Occipital lobe (tissue), 2 donors: ENCODE measurements around the gene BLM. TPM values are rescaled to one million over a fixed set of nuclear protein-coding genes. Genes with fewer than 3 reads are reported as not detected.
"Not testable (repeated sequence)": the region's sequence is repeated elsewhere in the genome, so short reads cannot be mapped to it uniquely, and the experiment has no call there.

ENCODE experiments used
- DNase-seq: peaks from one replicate; lab custom pipeline; 2025; lab: John Stamatoyannopoulos, UW
- total RNA-seq: library from RNA; depleted of rRNA; stranded (reverse); fragments of >200 nt; gene quantifications from one replicate; pipeline ENCODE4 v1.2.3, GENCODE V29; 2014

BLM gene
- total RNA-seq, 1 donor from 2014 or later = 3.6 TPM

DNA sequence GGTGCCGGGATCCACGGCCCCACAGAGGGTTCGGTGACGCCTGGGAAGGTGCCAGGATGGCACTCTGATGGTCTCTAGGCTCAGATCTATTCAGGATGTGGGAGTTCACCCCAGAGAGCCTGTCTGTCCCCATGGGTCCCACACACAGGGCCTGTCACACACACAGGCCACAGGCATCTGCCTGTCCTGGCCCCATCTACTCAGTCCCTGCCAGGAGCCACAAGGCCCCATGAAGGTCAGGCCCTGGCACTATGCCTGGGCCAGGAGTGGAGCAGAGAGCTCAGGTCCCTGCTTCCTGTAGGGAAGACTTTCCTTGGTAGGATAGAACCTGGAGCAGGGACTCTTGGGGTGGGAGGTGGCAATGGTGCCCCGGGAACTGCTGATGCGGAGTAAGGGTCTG, 102.2 kb downstream of the BLM start:
- no peak for DNase-seq

DNA sequence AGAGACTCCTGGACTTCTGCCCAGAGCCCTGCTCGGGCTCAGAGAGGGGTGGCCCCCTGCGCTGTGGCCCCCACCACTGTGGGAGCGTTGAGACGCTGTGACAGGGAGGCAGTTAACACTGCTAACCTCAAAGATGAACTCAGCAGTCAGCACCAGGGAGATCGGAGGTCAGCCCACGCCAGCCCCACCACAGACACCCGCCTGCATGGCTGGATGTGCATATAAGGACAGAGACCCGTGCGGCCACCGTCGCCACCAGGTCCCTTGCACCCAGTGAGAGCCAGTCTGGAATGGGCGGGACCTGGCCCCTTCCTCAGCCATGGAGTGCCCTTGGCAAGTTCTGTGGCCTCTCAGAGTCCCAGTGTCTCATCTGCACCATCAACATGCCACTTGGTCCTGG, 102.7 kb downstream of the BLM start:
- DNase-seq = no peak

DNA sequence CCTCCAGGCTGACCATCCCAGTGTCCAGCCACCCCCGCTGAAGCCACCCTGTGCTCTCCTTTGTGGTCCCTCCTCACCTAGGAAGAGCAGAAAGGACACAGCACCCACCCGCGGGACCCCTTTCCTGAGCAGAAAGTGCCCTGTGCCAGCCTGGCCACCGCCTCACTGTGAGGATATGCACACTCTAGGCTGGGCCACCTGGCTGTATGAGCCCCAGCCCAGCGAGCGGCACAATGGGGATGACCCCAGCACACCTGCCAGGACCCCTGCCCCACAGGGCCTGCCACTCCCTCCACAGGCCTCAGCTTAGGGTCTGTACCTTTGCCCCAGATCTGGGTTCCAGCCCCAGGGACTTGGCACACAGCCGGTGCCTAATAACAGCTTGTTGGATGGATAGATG, 103.3 kb downstream of the BLM start:
- DNase-seq = no peak

DNA sequence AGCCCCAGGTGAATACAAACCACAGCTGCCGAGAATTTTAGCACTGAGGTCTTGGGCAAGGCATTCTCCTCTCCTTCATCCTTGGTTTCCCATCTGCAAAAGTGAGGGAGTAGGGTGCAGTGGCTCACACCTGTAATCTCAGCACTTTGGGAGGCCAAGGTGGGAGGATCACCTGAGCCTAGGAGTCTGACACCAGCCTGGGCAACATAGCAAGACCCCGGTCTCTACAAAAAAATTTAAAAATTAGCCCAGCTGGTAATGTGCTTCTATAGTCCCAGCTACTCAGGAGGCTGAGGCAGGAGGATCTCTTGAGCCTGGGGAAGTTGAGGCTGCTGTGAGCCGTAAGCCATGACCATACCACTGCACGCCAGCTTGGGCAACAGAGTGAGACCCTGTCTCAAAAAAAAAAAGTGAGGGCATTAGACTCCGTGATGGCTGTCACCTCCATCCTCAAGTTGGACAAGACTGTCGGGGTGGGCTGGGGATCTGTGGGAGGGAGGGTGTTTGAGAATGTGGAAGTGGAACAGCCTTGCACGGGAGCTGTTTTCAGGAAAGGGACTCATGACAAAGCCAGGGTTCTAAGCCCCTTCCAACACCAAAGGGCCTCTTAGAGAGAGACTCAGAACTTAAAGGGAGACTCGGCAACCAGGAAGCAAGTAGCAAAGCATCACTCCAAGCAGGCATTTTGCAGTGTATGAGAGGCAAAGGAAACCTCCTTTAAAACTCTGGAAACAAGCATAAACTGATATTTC, 105.2 kb downstream of the BLM start:
- no peak for DNase-seq

DNA sequence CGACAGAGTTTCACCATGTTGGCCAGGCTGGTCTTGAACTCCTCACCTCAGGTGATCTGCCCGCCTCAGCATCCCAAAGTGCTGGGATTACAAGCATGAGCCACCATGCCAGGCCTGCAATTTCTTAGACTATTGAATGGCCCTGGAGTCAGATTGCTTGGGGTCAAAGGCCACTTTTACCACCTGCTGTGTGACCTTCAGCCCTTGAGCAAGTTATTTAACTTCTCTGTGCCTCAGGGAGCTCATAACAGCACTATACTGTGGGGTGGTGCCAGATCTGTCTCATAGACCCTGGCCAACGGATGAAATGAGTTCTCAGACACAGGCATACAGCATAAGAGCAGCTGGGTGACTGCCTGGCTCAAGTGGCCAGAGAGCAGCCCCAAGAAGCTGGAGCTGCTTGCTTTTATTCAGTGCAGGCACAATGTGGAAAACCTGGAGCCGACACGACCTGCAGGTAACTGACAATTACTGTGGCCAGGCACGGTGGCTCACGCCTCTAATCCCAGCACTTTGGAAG, 106.4 kb downstream of the BLM start:
- DNase-seq = no peak

DNA sequence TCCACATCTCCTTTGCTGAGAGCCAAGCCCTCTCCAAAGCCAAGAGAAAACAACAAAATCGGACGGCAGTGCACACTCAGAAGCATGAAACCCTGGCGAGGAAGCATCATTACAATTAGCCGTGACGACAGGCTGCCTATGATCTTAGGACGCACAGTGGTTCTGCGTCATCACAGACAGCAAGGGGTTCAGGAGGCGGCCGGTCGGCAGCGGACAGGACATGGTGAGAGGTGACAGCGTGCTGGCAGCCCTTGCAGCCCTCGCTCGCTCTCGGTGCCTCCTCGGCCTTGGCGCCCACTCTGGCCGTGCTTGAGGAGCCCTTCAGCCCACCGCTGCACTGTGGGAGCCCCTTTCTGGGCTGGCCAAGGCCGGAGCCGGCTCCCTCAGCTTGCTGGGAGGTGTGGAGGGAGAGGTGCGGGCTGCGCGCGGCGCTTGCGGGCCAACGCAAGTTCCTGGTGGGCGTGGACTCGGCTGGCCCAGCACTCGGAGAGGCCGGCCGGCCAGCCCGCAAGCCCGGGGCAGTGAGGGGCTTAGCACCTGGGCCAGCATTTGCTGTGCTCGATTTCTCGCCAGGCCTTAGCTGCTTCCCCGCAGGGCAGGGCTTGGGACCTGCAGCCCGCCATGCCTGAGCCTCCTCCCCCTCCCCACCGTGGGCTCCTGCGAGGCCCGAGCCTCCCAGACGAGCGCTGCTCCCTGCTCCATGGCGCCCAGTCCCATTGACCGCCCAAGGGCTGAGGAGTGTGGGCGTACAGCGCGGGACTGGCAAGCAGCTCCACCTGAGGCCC, 108.2 kb downstream of the BLM start:
- DNase-seq = not testable (repeated sequence)

DNA sequence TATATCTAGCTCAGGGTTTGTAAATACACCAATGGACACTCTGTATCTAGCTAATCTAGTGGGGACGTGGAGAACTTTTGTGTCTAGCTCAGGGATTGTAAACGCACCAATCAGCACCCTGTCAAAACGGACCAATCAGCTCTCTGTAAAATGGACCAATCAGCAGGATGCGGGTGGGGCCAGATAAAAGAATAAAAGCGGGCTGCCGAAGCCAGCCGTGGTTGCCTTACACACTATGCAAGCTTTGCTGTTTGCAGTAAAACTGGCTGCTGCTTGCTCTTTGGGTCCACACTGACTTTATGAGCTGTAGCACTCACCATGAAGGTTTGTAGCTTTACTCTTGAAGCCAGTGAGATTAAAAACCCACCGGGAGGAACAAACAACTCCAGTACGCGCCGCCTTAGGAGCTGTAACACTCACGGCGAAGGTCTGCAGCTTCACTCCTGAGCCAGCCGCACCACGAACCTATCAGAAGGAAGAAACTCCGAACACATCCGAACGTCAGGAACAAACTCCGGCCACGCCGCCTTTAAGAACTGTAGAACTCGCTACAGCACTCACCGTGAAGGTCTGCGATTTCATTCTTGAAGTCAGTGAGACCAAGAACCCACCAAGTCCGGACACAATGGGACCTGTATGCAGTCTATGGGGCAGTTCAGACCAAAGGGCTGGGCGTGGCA, 109.2 kb downstream of the BLM start:
- DNase-seq = not testable (repeated sequence)

DNA sequence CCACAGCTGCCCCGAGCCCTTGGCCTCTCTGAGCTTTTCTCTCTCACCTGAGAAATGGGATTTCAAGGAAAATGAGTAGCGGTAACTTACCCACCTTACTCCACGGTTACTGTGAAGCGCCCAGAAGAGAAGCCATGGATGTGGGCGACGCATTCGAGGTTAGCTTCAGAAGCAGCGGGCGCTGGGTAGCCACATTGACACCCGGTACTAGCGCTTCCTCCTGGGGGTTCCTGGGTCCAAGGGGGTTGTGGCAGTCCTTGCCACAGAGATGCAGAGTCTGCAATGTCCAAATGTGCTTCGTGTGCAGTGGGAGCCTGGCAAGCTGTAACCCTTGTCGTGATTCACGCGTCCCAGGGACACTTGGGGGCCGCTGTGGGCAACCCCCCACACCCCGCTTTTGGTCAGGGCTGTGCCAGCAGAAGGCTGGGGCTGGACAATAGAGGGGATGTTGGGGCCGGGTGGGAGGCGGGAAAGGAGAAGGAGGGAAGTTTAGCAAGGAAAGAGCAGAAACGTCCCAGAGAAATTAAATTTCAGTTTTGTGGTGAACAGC, 109.8 kb downstream of the BLM start:
- no peak for DNase-seq

DNA sequence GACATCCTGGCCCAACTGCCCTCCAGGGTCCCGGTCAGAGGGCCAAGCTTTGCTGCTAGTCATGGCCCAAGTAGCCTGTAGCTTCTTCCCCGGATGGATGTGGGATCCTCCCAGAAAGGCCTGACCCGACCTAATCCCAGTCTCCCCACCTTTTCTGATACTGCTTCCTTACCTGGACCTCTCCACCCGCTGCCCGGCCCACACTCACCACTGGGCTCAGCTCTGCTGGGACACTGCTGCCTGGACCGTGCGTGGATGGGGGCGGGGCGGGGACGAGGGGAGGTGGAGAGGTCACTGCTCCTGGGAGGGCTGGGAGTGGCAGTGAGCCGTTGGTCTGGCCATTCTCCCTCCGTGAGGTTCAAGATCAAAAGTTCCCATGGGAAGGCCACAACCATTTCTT, 111.0 kb downstream of the BLM start:
- DNase-seq = no peak

DNA sequence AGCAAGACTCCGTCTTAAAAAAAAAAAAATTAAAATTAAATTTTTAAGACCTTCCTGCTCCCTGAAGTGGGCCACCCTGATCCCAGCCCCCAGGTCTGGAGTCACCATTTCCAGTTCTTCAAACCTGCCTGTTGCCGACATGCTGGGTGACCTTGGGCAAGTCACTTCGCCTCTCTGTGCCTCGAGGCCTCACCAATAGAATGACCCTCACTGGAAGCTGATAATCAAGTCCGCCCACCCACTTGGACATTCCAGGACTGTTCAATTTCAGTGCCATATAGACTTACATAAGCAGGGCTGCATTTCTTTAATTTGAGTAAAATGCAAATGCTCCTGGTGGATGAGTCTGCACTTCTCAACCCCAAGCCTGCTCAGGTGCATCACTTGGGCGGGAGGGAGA, 112.0 kb downstream of the BLM start:
- DNase-seq = no peak

DNA sequence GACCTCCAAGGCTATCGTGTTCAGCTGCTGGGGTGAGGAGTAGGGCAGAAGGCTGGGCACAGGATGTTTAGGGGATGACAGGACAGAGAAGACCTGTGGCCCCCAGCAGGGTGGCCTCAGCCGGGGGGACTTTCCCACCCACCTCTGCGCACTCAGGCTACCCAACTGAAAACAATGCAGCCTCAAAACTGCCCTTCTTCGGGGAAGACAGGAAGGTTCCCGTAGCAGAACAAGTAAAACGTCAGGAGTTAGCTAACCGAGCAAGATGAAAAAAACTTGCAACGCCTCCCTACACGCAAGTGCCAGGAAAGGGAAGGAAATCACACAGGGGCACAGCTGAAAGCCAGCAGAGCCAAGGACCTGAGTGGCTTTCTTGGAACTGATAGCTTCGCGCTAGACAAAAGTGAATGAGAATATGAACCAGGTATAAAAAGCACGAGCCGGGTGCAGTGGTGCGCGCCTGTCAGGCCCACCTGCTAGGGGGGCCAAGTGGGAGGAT, 112.8 kb downstream of the BLM start:
- DNase-seq = no peak

DNA sequence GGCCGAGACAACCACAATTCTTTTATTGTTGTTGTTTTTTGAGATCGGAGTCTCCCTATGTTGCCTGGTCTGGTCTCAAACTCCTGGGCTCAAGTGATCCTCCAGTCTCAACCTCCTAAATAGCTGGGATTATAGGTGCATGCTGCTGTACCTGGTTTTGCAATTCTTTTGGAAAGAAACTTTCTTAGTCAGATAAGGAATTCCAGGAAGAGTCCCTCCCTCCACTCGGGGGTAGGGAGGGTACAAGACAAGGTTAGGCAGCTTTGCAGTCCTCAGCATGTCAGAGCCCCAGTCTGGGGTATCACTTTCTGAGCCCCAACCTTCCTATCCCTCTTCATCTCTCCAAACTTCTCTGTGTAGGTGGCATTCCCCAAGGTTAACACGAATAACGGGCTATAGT, 117.5 kb downstream of the BLM start:
- DNase-seq = no peak

DNA sequence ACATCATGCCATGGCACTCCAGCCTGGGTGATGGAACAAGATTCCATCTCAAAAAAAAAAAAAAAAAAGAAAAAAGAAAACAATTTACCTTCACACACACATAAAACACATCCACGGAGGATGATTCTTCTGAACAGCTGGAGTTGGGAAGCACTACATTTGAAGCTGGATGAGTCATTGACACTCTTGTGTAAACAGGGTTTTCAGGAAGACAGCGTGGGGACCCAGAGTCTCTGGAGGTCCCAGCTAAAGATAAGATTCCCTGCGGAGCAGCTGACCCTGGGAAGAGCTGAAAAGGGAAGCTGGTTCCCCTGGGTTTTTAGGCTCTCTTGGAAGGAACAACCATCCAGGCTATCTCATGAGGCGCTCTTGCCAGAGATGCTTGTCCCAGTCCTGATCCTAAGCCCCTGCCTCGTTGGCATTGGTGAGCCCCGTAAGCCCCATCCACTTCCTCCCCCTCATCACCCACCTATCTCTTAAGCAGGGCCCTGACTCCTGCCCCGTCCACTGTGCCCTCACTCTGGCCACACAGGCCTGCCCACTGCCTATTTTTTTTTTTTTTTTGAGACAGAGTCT, 119.2 kb downstream of the BLM start:
- no peak for DNase-seq

DNA sequence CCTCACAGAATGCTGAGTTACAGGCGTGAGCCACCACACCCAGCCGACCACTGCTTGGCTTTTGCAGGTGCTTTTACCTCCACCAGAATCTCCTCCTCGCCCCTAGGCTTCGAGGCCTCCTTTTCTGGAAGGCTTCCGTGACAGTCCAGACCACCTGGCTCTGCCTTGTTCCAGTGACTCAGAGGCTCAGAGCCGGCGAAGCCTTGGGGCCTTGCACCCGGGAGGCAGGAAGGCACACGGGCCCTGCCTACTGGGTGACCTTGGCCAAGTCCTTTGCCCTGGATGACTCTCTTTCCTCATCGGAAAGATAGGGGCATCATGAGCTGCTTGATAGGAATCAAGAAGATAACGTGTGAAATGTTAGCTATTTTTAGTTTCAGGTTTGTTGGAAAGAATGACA, 119.9 kb downstream of the BLM start:
- DNase-seq = no peak

DNA sequence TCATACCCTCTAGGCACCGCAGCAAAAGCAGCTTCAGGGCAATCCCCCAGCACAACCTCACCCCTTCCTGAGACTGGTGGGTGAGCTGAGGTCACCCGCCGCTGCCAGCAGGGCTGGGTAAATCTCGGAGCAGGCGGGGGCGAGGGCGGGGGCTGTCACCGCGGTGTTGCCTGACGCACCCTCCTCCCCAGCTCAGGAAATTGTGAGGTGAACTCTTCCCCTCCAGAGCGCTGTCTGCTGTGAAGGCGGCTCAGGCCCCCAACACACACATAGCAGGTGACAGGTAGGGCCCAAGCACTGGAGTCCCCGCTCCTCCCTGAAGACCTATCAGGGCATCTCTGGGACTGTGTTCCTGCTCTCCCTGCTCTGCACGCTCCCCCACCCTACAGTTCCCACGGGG, 121.0 kb downstream of the BLM start:
- DNase-seq = no peak

DNA sequence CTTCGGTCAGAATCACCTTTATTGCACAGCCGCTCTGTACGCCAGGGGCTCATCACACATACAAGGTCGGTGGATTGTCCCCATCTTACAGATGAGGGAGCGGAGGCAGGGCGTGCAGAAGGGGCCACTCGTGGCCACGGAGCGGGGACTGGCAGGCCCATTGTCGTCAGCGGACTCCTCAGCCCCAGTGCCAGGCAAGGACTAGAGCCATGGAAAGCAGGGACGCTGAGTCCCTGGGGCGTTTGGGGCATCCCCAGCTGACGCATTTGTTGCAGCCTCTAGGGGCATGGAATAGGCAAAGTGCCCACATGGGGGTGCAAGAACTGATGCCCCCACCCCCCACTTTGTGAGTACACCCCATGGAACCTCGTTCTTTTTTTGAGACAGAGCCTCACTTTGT, 121.4 kb downstream of the BLM start:
- no peak for DNase-seq

DNA sequence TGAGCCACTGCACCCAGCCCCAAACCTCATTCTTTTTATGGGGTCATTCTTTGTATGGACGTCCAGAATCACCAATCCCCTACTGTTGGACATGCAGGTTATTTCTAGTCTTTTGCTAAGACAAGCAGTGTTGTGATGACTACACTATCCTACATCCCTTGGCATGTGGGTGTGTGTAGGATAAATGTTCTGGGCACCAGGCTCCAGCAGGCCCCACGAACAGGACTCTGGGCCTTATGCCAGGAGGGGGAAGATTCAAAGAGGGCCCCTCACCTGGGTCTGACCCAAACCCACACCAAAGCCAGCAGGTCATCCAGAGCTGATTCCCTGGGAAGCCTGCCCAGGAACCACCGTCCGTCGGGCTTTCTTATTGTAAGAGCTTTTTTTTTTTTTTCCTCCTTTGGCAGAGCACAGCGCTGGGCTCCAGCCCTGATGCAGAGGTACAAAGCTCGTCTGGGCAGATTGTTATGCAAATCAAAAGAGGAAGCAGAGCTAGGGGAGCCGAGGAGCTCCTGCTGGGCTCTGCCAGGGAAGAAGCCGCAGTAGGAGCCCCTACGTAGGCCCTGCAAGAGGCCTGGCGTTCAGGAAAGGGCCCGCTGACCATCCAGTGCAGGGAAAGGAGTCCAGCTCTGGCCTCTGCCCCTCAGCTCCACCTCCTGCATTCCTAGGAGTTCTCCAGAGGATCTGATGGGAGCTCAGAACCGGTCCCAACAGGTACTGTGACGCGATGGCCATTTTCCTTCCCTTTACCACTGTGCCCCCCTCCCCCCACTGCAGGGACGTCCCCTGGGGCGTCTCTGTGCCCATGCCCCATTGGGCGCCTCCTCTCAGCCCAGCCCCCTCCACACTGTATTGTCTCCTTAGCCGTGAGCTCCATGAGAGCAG, 122.3 kb downstream of the BLM start:
- DNase-seq = no peak

DNA sequence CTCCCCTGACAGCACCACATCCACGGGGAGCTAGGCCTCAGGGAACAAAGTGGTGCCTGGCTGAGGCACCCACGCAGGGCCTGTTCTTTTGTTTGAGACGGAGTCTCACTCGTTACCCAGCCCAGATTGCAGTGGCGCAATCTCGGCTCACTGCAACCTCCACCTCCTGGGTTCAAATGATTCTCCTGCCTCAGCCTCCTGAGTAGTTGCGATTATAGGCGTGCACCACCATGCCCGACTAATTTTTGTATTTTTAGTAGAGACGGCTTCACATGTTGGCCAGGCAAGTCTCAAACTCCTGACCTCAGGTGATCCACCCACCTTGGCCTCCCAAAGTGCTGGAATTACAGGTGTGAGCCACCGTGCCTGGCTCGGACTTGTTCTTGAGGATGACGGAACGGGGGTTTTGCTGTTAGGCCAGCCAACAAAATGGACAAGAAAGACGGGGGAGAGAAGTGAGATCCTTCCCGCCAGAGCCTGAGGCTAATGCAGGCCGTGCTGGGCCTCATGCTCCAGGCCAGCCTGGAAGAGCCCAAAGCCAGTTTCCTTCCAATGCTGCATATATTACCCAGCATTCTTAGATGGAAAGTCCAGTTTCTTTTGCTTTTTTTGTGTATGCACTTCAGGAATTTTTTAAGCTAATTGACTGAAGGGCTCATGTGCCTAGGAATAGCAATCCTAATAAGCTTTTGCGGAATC, 123.2 kb downstream of the BLM start:
- no peak for DNase-seq

DNA sequence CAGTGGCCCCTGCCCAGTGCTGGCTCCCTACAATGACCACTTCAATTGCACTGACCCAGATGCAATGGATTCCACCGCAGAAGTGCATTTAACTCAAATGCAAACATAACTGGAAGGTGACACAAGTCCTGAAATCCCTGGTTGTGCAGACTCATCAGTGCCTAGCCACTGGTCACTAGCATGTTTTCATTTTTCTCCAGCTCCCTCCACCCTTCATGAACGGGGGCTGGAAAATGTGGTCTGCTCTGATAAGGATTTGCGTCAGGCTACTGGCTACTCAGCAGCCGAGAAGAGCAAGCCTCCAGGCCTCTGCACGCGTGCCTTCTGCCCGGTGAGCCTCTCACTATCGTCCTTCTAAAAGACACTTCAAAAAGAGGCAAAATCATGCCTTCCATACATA, 123.8 kb downstream of the BLM start:
- no peak for DNase-seq

DNA sequence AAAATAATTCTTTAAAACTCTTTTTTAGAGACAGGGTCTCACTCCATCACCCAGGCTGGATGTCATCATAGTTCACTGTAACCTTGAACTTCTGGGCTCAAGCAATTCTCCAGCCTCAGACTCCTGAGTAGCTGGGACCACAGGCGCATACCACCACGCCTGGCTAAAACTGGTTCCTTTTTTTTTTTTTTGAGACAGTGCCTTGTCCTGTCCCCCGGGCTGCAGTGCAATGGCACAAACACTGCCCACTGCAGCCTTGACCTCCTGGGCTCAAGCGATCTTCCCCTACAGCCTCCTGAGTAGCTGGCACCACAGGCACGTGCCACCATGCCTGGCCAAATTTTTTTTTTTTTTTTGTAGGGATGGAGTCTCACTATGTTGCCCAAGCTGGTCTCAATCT, 127.5 kb downstream of the BLM start:
- DNase-seq = no peak
